ENCODE results near the gene SLC24A2. TPM values are rescaled to one million over a fixed set of nuclear protein-coding genes. Genes with fewer than 3 reads are reported as not detected.

The SLC24A2 gene
- total RNA-seq, 1 donor from 2014 or later = 0.14 TPM

DNA sequence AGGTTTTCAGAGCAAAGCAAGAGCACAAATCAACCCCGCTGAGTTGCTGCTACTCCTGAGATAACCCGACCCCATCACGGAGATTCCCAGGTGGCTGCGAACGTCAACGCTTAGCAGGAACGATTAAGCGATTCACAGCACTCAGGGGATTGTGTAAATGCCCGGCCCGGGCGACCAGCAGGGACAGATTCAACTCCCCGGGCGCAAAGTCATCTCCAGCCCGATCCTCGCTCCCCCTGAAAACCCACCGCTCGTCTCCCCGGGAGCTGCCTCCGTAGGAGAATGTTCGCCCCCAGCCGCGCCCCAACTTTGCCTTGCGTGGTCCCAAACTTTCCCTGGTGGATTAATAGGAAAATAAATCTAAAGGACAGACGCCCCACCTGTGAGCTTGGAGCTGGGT is 685 bp downstream of the SLC24A2 start:
- H3K36me3 Mint-ChIP-seq (ENCODE audit: low read depth) = no peaks in the 10 kb centered on the region
- H3K4me3 Mint-ChIP-seq = peak overlapping the region; percentile 67
- TF ChIP-seq, protein P1, sequence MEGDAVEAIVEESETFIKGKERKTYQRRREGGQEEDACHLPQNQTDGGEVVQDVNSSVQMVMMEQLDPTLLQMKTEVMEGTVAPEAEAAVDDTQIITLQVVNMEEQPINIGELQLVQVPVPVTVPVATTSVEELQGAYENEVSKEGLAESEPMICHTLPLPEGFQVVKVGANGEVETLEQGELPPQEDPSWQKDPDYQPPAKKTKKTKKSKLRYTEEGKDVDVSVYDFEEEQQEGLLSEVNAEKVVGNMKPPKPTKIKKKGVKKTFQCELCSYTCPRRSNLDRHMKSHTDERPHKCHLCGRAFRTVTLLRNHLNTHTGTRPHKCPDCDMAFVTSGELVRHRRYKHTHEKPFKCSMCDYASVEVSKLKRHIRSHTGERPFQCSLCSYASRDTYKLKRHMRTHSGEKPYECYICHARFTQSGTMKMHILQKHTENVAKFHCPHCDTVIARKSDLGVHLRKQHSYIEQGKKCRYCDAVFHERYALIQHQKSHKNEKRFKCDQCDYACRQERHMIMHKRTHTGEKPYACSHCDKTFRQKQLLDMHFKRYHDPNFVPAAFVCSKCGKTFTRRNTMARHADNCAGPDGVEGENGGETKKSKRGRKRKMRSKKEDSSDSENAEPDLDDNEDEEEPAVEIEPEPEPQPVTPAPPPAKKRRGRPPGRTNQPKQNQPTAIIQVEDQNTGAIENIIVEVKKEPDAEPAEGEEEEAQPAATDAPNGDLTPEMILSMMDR (conservative IDR thresholded peaks at IDR 0.05) = no peak
- peaks cover 4% of the 10 kb centered on the region for H3K4me1 Mint-ChIP-seq
- DNase-seq (ENCODE audit: low read depth, low spot score) = peak; percentile 8
- H3K27ac Mint-ChIP-seq (ENCODE audit: unreplicated experiment) = no peak overlapping the region
- no peaks in the 10 kb centered on the region for H3K9me3 Mint-ChIP-seq
- peaks cover 85% of the 10 kb centered on the region for H3K27me3 Mint-ChIP-seq (ENCODE audit: low read depth)

- Mint-ChIP-seq H3K27me3 (ENCODE audit: low read depth) (peaks cover 83% of the 10 kb centered on the region), H3K9me3 (no peaks in the 10 kb centered on the region)
Observed at GRCh38 chr9:19787672-19788071, 1.2 kb downstream of the SLC24A2 start.

GRCh38 chr9:19785230-19785629 is 3.6 kb downstream of the SLC24A2 start:
- Mint-ChIP-seq H3K4me3 (no peak overlapping the region), H3K36me3 (ENCODE audit: low read depth) (no peaks in the 10 kb centered on the region), H3K4me1 (peaks cover 7% of the 10 kb centered on the region), H3K27ac (ENCODE audit: unreplicated experiment) (no peak overlapping the region), H3K27me3 (ENCODE audit: low read depth) (peaks cover 79% of the 10 kb centered on the region), H3K9me3 (no peaks in the 10 kb centered on the region)
- no peak for DNase-seq (ENCODE audit: low read depth, low spot score)
- TF ChIP-seq, protein P1 (conservative IDR thresholded peaks at IDR 0.05) = no peak

More at GRCh38 chr9:19787672-19788071, 1.2 kb downstream of the SLC24A2 start:
- H3K27ac Mint-ChIP-seq (ENCODE audit: unreplicated experiment) = no peak overlapping the region
- H3K4me3 Mint-ChIP-seq = peak overlapping the region; percentile 67
- H3K36me3 Mint-ChIP-seq (ENCODE audit: low read depth) = no peaks in the 10 kb centered on the region
- peaks cover 4% of the 10 kb centered on the region for H3K4me1 Mint-ChIP-seq
- TF ChIP-seq, protein P1 (conservative IDR thresholded peaks at IDR 0.05) = no peak
- no peak for DNase-seq (ENCODE audit: low read depth, low spot score)

- no peak for DNase-seq (ENCODE audit: low read depth, low spot score)
- H3K27me3 Mint-ChIP-seq (ENCODE audit: low read depth) = peaks cover 71% of the 10 kb centered on the region
- TF ChIP-seq, protein P1 (conservative IDR thresholded peaks at IDR 0.05) = no peak
- H3K27ac Mint-ChIP-seq (ENCODE audit: unreplicated experiment) = no peak overlapping the region
- no peak overlapping the region for H3K4me3 Mint-ChIP-seq
- H3K9me3 Mint-ChIP-seq = no peaks in the 10 kb centered on the region
- H3K4me1 Mint-ChIP-seq = peaks cover 5% of the 10 kb centered on the region
- H3K36me3 Mint-ChIP-seq (ENCODE audit: low read depth) = no peaks in the 10 kb centered on the region
Observed at GRCh38 chr9:19784136-19784535, 4.7 kb downstream of the SLC24A2 start.

- no peak overlapping the region for H3K4me3 Mint-ChIP-seq
- DNase-seq (ENCODE audit: low read depth, low spot score) = no peak
- peaks cover 66% of the 10 kb centered on the region for H3K27me3 Mint-ChIP-seq (ENCODE audit: low read depth)
- H3K9me3 Mint-ChIP-seq = no peaks in the 10 kb centered on the region
- H3K27ac Mint-ChIP-seq (ENCODE audit: unreplicated experiment) = no peak overlapping the region
- H3K4me1 Mint-ChIP-seq = peaks cover 3% of the 10 kb centered on the region
- TF ChIP-seq, protein P1 (conservative IDR thresholded peaks at IDR 0.05) = no peak
- H3K36me3 Mint-ChIP-seq (ENCODE audit: low read depth) = no peaks in the 10 kb centered on the region
Observed at GRCh38 chr9:19783500-19783899, 5.3 kb downstream of the SLC24A2 start.

- Mint-ChIP-seq H3K27me3 (ENCODE audit: low read depth) (peaks cover 51% of the 10 kb centered on the region), H3K36me3 (ENCODE audit: low read depth) (no peaks in the 10 kb centered on the region), H3K9me3 (no peaks in the 10 kb centered on the region), H3K4me1 (peaks cover 3% of the 10 kb centered on the region), H3K4me3 (no peak overlapping the region), H3K27ac (ENCODE audit: unreplicated experiment) (no peak overlapping the region)
- TF ChIP-seq, protein P1 (conservative IDR thresholded peaks at IDR 0.05) = no peak
- DNase-seq (ENCODE audit: low read depth, low spot score) = no peak
Observed at GRCh38 chr9:19782005-19782404, 6.8 kb downstream of the SLC24A2 start.
